ENCODE results near the gene SLC45A2.

DNA sequence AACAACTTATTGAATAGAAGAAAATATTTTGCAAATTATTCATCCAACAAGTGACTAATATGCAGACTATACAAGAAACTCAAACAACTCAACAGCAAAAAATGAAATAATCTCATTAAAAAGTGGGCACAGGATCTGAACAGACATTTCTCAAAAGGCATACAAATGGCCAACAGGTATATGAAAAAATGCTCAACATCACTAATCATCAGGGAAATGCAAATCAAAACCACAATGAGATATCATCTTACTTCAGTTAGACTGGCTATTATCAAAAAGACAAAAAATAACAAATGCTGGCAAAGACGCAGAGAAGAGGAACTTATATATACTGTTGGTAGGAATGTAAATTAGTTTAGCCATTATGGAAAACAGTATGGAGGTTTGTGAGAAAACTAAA is 25.1 kb upstream of the SLC45A2 start:
- TF ChIP-seq, protein P1, sequence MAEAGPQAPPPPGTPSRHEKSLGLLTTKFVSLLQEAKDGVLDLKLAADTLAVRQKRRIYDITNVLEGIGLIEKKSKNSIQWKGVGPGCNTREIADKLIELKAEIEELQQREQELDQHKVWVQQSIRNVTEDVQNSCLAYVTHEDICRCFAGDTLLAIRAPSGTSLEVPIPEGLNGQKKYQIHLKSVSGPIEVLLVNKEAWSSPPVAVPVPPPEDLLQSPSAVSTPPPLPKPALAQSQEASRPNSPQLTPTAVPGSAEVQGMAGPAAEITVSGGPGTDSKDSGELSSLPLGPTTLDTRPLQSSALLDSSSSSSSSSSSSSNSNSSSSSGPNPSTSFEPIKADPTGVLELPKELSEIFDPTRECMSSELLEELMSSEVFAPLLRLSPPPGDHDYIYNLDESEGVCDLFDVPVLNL (CRISPR knock-in tag; IDR thresholded peaks at IDR 0.05; ENCODE audit: borderline replicate concordance, low read depth) = no peak
- TF ChIP-seq GTF2I (CRISPR knock-in tag; conservative IDR thresholded peaks at IDR 0.05) (no peak), HMGXB4 (CRISPR knock-in tag; IDR thresholded peaks at IDR 0.05) (no peak), NR1H2 (CRISPR knock-in tag; IDR thresholded peaks at IDR 0.05) (no peak), JUN (CRISPR knock-in tag; IDR thresholded peaks at IDR 0.05) (no peak), NFE2L1 (CRISPR knock-in tag; IDR thresholded peaks at IDR 0.05) (no peak), SP1 (CRISPR knock-in tag; conservative IDR thresholded peaks at IDR 0.05) (no peak)
- TF ChIP-seq, protein P2, sequence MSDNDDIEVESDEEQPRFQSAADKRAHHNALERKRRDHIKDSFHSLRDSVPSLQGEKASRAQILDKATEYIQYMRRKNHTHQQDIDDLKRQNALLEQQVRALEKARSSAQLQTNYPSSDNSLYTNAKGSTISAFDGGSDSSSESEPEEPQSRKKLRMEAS (CRISPR knock-in tag; IDR thresholded peaks at IDR 0.05) = no peak
- TF ChIP-seq, protein P3, sequence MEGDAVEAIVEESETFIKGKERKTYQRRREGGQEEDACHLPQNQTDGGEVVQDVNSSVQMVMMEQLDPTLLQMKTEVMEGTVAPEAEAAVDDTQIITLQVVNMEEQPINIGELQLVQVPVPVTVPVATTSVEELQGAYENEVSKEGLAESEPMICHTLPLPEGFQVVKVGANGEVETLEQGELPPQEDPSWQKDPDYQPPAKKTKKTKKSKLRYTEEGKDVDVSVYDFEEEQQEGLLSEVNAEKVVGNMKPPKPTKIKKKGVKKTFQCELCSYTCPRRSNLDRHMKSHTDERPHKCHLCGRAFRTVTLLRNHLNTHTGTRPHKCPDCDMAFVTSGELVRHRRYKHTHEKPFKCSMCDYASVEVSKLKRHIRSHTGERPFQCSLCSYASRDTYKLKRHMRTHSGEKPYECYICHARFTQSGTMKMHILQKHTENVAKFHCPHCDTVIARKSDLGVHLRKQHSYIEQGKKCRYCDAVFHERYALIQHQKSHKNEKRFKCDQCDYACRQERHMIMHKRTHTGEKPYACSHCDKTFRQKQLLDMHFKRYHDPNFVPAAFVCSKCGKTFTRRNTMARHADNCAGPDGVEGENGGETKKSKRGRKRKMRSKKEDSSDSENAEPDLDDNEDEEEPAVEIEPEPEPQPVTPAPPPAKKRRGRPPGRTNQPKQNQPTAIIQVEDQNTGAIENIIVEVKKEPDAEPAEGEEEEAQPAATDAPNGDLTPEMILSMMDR (IDR thresholded peaks at IDR 0.05) = no peak
- TF ChIP-seq, protein P4, sequence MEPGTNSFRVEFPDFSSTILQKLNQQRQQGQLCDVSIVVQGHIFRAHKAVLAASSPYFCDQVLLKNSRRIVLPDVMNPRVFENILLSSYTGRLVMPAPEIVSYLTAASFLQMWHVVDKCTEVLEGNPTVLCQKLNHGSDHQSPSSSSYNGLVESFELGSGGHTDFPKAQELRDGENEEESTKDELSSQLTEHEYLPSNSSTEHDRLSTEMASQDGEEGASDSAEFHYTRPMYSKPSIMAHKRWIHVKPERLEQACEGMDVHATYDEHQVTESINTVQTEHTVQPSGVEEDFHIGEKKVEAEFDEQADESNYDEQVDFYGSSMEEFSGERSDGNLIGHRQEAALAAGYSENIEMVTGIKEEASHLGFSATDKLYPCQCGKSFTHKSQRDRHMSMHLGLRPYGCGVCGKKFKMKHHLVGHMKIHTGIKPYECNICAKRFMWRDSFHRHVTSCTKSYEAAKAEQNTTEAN (CRISPR knock-in tag; IDR thresholded peaks at IDR 0.05) = no peak
- TF ChIP-seq, protein P5, sequence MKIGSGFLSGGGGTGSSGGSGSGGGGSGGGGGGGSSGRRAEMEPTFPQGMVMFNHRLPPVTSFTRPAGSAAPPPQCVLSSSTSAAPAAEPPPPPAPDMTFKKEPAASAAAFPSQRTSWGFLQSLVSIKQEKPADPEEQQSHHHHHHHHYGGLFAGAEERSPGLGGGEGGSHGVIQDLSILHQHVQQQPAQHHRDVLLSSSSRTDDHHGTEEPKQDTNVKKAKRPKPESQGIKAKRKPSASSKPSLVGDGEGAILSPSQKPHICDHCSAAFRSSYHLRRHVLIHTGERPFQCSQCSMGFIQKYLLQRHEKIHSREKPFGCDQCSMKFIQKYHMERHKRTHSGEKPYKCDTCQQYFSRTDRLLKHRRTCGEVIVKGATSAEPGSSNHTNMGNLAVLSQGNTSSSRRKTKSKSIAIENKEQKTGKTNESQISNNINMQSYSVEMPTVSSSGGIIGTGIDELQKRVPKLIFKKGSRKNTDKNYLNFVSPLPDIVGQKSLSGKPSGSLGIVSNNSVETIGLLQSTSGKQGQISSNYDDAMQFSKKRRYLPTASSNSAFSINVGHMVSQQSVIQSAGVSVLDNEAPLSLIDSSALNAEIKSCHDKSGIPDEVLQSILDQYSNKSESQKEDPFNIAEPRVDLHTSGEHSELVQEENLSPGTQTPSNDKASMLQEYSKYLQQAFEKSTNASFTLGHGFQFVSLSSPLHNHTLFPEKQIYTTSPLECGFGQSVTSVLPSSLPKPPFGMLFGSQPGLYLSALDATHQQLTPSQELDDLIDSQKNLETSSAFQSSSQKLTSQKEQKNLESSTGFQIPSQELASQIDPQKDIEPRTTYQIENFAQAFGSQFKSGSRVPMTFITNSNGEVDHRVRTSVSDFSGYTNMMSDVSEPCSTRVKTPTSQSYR (CRISPR knock-in tag; IDR thresholded peaks at IDR 0.05) = no peak
- TF ChIP-seq, protein P6, sequence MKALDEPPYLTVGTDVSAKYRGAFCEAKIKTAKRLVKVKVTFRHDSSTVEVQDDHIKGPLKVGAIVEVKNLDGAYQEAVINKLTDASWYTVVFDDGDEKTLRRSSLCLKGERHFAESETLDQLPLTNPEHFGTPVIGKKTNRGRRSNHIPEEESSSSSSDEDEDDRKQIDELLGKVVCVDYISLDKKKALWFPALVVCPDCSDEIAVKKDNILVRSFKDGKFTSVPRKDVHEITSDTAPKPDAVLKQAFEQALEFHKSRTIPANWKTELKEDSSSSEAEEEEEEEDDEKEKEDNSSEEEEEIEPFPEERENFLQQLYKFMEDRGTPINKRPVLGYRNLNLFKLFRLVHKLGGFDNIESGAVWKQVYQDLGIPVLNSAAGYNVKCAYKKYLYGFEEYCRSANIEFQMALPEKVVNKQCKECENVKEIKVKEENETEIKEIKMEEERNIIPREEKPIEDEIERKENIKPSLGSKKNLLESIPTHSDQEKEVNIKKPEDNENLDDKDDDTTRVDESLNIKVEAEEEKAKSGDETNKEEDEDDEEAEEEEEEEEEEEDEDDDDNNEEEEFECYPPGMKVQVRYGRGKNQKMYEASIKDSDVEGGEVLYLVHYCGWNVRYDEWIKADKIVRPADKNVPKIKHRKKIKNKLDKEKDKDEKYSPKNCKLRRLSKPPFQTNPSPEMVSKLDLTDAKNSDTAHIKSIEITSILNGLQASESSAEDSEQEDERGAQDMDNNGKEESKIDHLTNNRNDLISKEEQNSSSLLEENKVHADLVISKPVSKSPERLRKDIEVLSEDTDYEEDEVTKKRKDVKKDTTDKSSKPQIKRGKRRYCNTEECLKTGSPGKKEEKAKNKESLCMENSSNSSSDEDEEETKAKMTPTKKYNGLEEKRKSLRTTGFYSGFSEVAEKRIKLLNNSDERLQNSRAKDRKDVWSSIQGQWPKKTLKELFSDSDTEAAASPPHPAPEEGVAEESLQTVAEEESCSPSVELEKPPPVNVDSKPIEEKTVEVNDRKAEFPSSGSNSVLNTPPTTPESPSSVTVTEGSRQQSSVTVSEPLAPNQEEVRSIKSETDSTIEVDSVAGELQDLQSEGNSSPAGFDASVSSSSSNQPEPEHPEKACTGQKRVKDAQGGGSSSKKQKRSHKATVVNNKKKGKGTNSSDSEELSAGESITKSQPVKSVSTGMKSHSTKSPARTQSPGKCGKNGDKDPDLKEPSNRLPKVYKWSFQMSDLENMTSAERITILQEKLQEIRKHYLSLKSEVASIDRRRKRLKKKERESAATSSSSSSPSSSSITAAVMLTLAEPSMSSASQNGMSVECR (CRISPR knock-in tag; IDR thresholded peaks at IDR 0.05; ENCODE audit: borderline replicate concordance) = no peak

Data from WTC11 (cell line).